ENCODE data around the gene EIF2S2.

The EIF2S2 gene

DNA sequence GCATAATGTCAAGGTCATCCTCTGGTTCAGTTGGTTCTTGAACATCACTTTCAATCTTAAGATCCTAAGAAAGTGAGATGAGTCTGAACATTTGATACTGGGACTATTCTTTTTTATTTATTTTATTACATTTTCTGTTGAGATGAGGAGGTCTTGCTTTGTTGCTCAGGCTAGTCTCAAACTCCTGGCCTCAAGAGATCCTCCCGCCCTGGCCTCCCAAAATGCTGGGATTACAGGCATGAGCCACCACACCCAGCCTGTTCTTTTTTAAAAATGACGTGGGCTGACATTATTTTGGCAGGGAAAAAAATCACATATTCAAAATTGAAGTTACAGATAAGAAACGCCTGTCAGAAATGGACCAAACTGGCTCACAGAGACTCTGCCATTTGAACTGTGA lies 13.5 kb downstream of the EIF2S2 start:
- Histone ChIP-seq H3K9ac (ENCODE audit: low read length) (no peak overlapping the region), H3K9me3 (ENCODE audit: control insufficient read depth, low read depth, low read length) (no peaks in the 10 kb centered on the region), H3K36me3 (ENCODE audit: control insufficient read depth, low read depth, low read length) (peaks cover 98% of the 10 kb centered on the region), H3K4me1 (ENCODE audit: control insufficient read depth, low read depth, low read length) (no peaks in the 10 kb centered on the region), H3K27me3 (ENCODE audit: control insufficient read depth, insufficient read depth, low read length) (no peaks in the 10 kb centered on the region), H3K4me3 (ENCODE audit: low read length) (no peak overlapping the region), H3K27ac (ENCODE audit: low read length) (no peak overlapping the region)

DNA sequence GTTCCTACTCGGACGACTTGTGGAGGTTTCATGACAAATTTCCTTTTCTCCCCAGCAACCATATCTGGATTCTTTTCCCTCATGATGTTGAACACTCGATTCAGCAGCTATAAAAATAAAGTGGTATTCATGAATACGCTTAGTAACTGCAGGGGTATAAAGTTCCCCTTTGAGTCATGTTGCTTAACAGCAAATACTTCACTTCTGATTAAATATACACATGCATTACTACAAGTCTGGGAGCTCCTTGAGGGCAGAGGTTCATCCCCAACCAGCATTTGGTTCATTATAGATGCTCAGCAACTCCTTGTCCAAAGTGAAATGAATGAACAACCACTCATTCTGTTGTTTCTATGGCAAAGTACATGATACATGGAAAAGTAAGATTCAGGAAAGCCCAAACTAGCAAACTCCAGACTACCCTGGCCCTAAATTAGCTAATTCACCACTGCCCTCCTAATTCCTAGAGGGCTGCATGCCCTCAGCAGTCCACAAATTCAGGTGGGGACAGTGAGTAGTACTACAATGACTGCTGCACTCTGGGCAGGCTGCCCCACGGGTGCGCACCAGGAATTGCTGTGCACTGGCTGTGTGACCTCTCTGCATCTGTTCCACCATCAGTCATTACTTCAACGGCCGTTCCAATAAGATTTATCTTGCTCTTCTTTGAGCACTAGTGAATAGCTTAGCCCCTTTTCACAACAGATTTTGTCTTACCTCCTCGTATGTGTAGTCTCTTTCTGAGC lies 15.2 kb downstream of the EIF2S2 start:
- peaks cover 98% of the 10 kb centered on the region for H3K36me3 ChIP-seq (ENCODE audit: control insufficient read depth, low read depth, low read length)
- no peaks in the 10 kb centered on the region for H3K4me1 ChIP-seq (ENCODE audit: control insufficient read depth, low read depth, low read length)
- H3K9ac ChIP-seq (ENCODE audit: low read length): no peak overlapping the region
- no peak overlapping the region for H3K27ac ChIP-seq (ENCODE audit: low read length)
- H3K4me3 ChIP-seq (ENCODE audit: low read length): no peak overlapping the region
- no peaks in the 10 kb centered on the region for H3K27me3 ChIP-seq (ENCODE audit: control insufficient read depth, insufficient read depth, low read length)
- no peaks in the 10 kb centered on the region for H3K9me3 ChIP-seq (ENCODE audit: control insufficient read depth, low read depth, low read length)

DNA sequence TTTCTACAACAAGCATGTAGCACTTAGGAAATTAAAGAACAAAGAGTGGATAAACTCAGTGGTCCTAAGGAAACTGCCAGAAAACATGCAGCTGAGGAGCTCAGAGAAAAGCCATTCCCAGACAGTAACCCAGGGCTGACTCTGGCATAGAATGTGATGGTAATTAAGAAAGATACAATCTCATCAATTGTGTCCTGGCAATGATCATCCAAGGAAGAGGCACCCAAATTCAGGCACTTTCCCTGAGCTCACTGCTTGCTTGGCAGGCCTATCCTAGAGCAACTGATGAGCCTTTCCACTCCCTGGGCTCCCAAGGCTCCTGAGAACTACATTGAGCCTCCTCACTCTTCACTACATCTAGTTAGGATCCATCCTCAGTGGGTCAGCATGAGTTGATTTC lies 16.2 kb downstream of the EIF2S2 start:
- Histone ChIP-seq H3K4me1 (ENCODE audit: control insufficient read depth, low read depth, low read length) (no peaks in the 10 kb centered on the region), H3K27ac (ENCODE audit: low read length) (no peak overlapping the region), H3K27me3 (ENCODE audit: control insufficient read depth, insufficient read depth, low read length) (no peaks in the 10 kb centered on the region), H3K9me3 (ENCODE audit: control insufficient read depth, low read depth, low read length) (no peaks in the 10 kb centered on the region), H3K4me3 (ENCODE audit: low read length) (no peak overlapping the region), H3K36me3 (ENCODE audit: control insufficient read depth, low read depth, low read length) (peaks cover 95% of the 10 kb centered on the region), H3K9ac (ENCODE audit: low read length) (no peak overlapping the region)

DNA sequence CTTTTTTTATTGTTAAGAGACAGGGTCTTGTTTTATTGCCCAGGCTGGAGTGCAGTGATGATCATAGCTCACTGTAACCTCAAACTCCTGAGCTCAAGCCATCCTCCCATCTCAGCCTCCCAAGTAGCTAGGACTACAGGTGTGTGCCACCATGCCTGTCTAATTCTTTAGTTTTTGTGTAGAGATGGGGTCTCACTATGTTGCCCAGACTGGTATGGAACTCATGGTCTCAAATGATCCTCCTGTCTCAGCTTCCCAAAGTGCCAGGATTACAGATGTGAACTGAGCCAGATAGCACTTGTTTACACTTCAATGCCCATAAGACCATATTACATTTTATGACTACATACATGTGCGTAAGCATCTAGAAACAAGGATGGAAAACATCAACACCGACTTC lies 18.1 kb downstream of the EIF2S2 start:
- no peak overlapping the region for H3K27ac ChIP-seq (ENCODE audit: low read length)
- no peak overlapping the region for H3K4me3 ChIP-seq (ENCODE audit: low read length)
- H3K9me3 ChIP-seq (ENCODE audit: control insufficient read depth, low read depth, low read length): no peaks in the 10 kb centered on the region
- peaks cover 96% of the 10 kb centered on the region for H3K36me3 ChIP-seq (ENCODE audit: control insufficient read depth, low read depth, low read length)
- H3K4me1 ChIP-seq (ENCODE audit: control insufficient read depth, low read depth, low read length): no peaks in the 10 kb centered on the region
- H3K9ac ChIP-seq (ENCODE audit: low read length): no peak overlapping the region
- no peaks in the 10 kb centered on the region for H3K27me3 ChIP-seq (ENCODE audit: control insufficient read depth, insufficient read depth, low read length)

DNA sequence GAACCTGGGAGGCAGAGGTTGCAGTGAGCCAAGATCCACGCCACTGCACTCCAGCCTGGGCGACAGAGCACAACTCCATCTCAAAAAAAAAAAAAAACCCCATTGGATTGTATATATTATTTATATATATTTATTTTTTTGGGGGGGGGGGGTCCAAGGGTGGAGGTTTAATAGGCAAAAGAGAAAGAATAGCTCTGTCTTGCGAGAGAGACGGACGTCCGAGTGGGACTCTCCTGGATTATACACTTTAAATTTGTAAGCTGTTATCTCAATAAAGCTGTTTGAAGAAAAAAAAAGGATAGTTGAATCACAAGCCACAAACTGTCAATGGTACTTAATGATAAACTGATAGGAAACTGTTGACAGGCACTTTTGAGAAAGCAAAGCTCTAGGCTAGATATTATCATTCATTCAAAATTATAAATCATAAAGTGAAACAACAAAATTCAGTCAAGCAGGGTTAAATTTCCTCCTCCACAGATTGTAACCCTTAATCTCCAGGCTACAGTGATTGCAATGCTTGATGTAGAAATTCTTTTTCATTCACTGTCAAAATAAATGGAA lies 20.3 kb downstream of the EIF2S2 start:
- no peaks in the 10 kb centered on the region for H3K4me1 ChIP-seq (ENCODE audit: control insufficient read depth, low read depth, low read length)
- no peaks in the 10 kb centered on the region for H3K27me3 ChIP-seq (ENCODE audit: control insufficient read depth, insufficient read depth, low read length)
- H3K36me3 ChIP-seq (ENCODE audit: control insufficient read depth, low read depth, low read length): peaks cover 89% of the 10 kb centered on the region
- H3K9ac ChIP-seq (ENCODE audit: low read length): no peak overlapping the region
- no peak overlapping the region for H3K4me3 ChIP-seq (ENCODE audit: low read length)
- H3K9me3 ChIP-seq (ENCODE audit: control insufficient read depth, low read depth, low read length): no peaks in the 10 kb centered on the region
- H3K27ac ChIP-seq (ENCODE audit: low read length): no peak overlapping the region

DNA sequence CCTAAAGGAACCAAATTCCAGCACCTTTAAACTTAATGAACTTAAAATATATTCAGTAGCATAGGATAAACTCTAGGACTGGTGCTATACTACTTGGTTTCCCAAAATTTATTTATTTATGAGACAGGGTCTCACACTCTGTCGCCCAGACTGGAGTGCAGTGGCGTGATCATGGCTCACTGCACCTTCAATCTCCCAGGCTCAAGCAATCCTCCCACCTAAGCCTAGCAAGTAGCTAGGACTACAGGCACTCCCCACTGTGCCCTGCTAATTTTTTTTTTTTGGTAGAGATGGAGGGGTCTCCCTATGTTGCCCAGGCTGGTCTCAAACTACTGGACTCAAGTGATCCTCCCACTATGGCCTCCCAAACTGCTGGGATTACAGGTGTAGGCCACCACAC lies 21.4 kb downstream of the EIF2S2 start:
- H3K4me1 ChIP-seq (ENCODE audit: control insufficient read depth, low read depth, low read length): no peaks in the 10 kb centered on the region
- no peak overlapping the region for H3K4me3 ChIP-seq (ENCODE audit: low read length)
- H3K36me3 ChIP-seq (ENCODE audit: control insufficient read depth, low read depth, low read length): peaks cover 81% of the 10 kb centered on the region
- no peak overlapping the region for H3K27ac ChIP-seq (ENCODE audit: low read length)
- no peaks in the 10 kb centered on the region for H3K27me3 ChIP-seq (ENCODE audit: control insufficient read depth, insufficient read depth, low read length)
- H3K9ac ChIP-seq (ENCODE audit: low read length): no peak overlapping the region
- H3K9me3 ChIP-seq (ENCODE audit: control insufficient read depth, low read depth, low read length): no peaks in the 10 kb centered on the region

DNA sequence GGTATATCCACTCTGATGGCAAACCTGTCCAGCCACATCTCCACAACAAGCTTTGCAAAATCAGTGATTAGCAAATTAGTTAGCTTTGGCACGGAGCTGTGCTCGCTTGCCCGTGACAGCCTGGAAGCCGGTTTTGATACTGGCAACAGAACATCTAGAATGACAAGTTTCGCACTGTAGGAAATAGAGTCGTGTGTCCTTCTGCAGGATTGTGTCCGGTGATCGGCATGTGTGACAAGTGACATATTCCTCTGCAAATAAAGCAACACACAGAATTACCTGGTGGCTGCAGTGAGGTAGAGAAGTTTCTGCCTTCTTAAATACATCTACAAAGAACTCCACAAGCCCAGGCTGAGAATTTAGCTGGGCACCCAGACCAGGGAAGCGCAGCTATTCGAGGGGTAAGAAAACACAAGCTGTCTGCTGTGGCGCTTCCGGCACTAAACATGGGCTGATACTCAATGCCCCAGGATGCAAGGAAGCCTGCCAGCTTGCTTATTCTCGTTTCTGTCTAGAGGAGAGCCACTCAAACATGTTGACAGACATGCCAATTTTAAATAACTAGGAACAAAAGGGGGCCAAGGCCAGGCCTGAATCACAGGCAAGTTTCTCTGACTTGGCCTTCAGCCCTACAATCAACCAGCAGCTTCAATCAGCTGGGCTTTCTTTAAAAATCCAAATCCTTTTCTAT lies 22.2 kb downstream of the EIF2S2 start:
- no peak overlapping the region for H3K27ac ChIP-seq (ENCODE audit: low read length)
- H3K9me3 ChIP-seq (ENCODE audit: control insufficient read depth, low read depth, low read length): no peaks in the 10 kb centered on the region
- no peak overlapping the region for H3K4me3 ChIP-seq (ENCODE audit: low read length)
- H3K36me3 ChIP-seq (ENCODE audit: control insufficient read depth, low read depth, low read length): peaks cover 72% of the 10 kb centered on the region
- H3K9ac ChIP-seq (ENCODE audit: low read length): no peak overlapping the region
- no peaks in the 10 kb centered on the region for H3K27me3 ChIP-seq (ENCODE audit: control insufficient read depth, insufficient read depth, low read length)
- H3K4me1 ChIP-seq (ENCODE audit: control insufficient read depth, low read depth, low read length): no peaks in the 10 kb centered on the region

DNA sequence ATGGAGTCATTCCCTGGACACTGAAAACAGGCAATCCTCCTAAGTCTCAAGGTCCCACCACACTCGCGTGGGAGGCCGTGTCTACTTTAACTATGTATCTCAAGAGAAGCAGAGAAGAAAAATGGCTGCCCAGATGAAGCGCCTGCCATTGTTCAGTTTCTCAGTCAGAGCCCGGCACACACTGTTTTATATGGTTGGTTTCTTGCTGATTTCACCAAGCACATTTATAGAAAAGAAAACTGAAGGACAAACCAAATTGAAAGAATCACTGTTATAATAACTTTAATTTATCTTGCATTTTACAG lies 22.9 kb downstream of the EIF2S2 start:
- H3K36me3 ChIP-seq (ENCODE audit: control insufficient read depth, low read depth, low read length): peaks cover 66% of the 10 kb centered on the region
- no peak overlapping the region for H3K4me3 ChIP-seq (ENCODE audit: low read length)
- no peak overlapping the region for H3K27ac ChIP-seq (ENCODE audit: low read length)
- no peak overlapping the region for H3K9ac ChIP-seq (ENCODE audit: low read length)
- H3K9me3 ChIP-seq (ENCODE audit: control insufficient read depth, low read depth, low read length): no peaks in the 10 kb centered on the region
- no peaks in the 10 kb centered on the region for H3K27me3 ChIP-seq (ENCODE audit: control insufficient read depth, insufficient read depth, low read length)
- H3K4me1 ChIP-seq (ENCODE audit: control insufficient read depth, low read depth, low read length): no peaks in the 10 kb centered on the region

DNA sequence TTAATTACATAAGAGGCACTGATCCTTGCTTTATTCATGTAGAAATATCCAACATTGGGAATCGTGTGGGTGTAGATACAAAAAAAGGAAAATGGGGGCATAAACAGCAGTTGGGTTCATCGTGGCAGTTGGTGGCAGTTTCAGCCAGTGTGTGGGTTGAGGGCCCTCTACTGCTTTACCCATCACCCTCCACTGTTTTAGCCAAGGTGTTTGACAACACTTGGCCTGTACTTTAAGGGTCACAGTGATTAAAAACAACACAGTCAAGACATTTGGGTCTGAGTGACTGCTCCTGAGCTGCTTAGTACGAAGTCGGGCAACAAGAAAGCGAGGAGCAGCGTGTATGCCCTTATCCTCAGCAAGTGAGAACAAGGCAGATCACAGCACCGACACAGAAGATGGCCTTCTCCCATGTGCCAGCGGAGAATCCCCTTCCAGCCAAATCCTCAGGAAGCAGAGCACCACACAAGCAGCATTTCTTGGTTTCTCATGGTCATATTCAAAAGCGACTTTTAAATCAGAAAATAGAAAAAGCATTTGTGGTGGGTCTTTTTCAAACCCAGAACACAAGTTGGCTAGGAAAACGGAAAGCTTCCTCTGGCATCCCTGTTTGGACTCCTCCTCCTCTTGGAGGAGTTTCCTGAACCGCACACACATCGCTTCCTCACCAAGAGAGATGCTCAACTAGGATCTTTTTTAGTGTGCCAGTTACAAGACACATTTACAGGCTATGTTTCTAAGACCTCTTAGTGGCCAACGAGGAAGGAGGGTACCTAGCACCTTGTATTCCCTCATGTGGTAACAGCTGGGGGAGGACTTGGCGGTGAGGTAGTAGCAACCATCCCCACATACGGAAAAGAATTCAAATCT lies 23.5 kb downstream of the EIF2S2 start:
- Histone ChIP-seq H3K9ac (ENCODE audit: low read length) (no peak overlapping the region), H3K36me3 (ENCODE audit: control insufficient read depth, low read depth, low read length) (peaks cover 64% of the 10 kb centered on the region), H3K4me3 (ENCODE audit: low read length) (no peak overlapping the region), H3K9me3 (ENCODE audit: control insufficient read depth, low read depth, low read length) (no peaks in the 10 kb centered on the region), H3K4me1 (ENCODE audit: control insufficient read depth, low read depth, low read length) (no peaks in the 10 kb centered on the region), H3K27ac (ENCODE audit: low read length) (no peak overlapping the region), H3K27me3 (ENCODE audit: control insufficient read depth, insufficient read depth, low read length) (no peaks in the 10 kb centered on the region)

DNA sequence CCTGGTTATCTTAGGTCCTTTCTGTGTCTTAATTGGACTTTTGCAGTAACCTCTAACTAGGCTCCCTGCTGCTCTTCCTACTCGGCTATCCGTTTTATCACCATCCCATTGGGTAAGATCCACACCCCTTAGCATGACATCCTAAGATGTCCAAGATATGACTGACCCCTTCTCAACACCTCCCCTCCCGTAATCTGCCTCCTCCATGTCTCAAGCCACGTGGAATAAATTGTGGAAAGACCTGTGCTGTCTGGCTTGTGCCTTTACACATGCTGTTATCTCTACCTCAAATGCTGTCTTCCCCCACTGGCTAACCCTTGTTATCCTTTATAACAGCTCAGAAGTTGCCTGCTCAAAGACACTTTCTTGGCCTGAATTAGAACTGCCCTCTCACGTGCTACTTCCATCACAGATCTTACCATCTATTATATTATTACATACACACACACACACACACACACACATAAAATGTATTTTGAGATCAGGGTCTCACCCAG lies 26.5 kb downstream of the EIF2S2 start:
- Histone ChIP-seq H3K36me3 (ENCODE audit: control insufficient read depth, low read depth, low read length) (peaks cover 42% of the 10 kb centered on the region), H3K4me1 (ENCODE audit: control insufficient read depth, low read depth, low read length) (no peaks in the 10 kb centered on the region), H3K27me3 (ENCODE audit: control insufficient read depth, insufficient read depth, low read length) (no peaks in the 10 kb centered on the region), H3K9ac (ENCODE audit: low read length) (no peak overlapping the region), H3K27ac (ENCODE audit: low read length) (no peak overlapping the region), H3K4me3 (ENCODE audit: low read length) (no peak overlapping the region), H3K9me3 (ENCODE audit: control insufficient read depth, low read depth, low read length) (no peaks in the 10 kb centered on the region)

DNA sequence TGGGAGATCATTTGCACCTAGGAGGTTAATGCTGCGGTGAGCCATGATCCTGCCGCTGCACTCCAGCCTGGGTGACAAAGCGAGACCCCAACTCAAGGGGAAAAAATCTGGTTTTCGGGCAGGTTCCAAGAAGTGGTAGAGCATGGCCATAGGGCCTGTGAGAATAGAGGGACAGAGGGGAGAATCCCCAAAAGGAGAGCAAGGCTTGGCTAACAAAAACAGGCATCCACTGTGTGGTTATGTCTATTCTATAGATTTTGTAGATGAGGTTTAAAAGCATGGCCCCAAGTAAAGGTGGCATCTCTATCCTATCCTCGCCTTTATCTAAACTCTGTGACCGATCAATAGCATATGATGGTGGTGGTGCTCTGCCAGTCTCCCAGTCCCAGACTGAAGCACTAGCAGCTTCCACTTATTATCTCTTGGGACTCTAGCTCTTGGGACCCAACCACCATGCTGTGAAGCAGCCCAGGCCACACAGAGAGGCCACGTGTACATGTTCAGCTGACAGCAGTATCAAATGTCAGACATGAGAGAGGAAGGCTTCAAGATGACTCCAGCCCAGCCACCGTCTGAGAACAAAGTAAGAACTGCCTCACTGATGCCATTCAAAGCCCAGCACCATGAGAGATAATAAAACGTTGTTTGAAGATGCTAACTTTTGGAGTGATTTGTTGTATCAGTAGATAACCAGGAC lies 27.7 kb downstream of the EIF2S2 start:
- no peak overlapping the region for H3K27ac ChIP-seq (ENCODE audit: low read length)
- H3K9me3 ChIP-seq (ENCODE audit: control insufficient read depth, low read depth, low read length): no peaks in the 10 kb centered on the region
- no peak overlapping the region for H3K4me3 ChIP-seq (ENCODE audit: low read length)
- no peaks in the 10 kb centered on the region for H3K27me3 ChIP-seq (ENCODE audit: control insufficient read depth, insufficient read depth, low read length)
- no peak overlapping the region for H3K9ac ChIP-seq (ENCODE audit: low read length)
- peaks cover 32% of the 10 kb centered on the region for H3K36me3 ChIP-seq (ENCODE audit: control insufficient read depth, low read depth, low read length)
- no peaks in the 10 kb centered on the region for H3K4me1 ChIP-seq (ENCODE audit: control insufficient read depth, low read depth, low read length)

Measured in iPS-18a (cell line).